BJ (cell line): ENCODE data around the gene LRRC70. TPM values are rescaled to one million over a fixed set of nuclear protein-coding genes. Genes with fewer than 3 reads are reported as not detected.

Experiments
- CTCF ChIA-PET: fragments of 350-600 bp; formaldehyde crosslinking; extraction: SDS; loops from one replicate; lab custom pipeline; 2021; ENCODE audit warnings: antibody characterized with exemption, inconsistent platforms; lab: Yijun Ruan, JAX
- POLR2A ChIA-PET: fragments of 300-600 bp; sonication (Branson Sonifier 250); formaldehyde crosslinking; extraction: SDS; loops from one replicate; lab custom pipeline; 2021; ENCODE audit warnings: antibody characterized with exemption; lab: Charles Lee
- DNase-seq: peaks from one replicate; pipeline ENCODE4 v3.0.0-alpha.2; 2011; ENCODE audit warnings: low read depth
- H3K27me3 ChIP-seq: 2 replicates; pipeline ENCODE4 v1.6.0; 2011; ENCODE audit warnings: low read length; ENCODE audit not compliant: control insufficient read depth, insufficient read depth
- H3K36me3 ChIP-seq: 2 replicates; pipeline ENCODE4 v1.5.1; 2011; ENCODE audit warnings: low read length; ENCODE audit not compliant: control insufficient read depth, insufficient read depth
- H3K4me3 ChIP-seq: 2 replicates; pipeline ENCODE4 v1.5.1; 2011; ENCODE audit warnings: low read depth, mild to moderate bottlenecking, control low read depth, low read length
- CTCF ChIP-seq: IDR thresholded peaks from 2 replicates; pipeline ENCODE4 v1.5.1; 2011; ENCODE audit warnings: low read depth, mild to moderate bottlenecking, control low read depth, inconsistent platforms, low read length, moderate library complexity; ENCODE audit not compliant: insufficient read depth
- polyA plus RNA-seq: library from polyadenylated mRNA; depleted of rRNA; stranded (reverse); fragments of >200 nt; gene quantifications from 2 replicates; pipeline ENCODE4 v1.2.3, GENCODE V29; 2011

Gene LRRC70
- polyA plus RNA-seq, 1 experiment: 0.13 TPM

GRCh38 chr5:62581836-62582597 is 3.4 kb downstream of the LRRC70 start:
- no peaks in the 10 kb centered on the region for H3K36me3 ChIP-seq
- CTCF ChIA-PET: interaction anchor here (1.0 kb wide), 1 partner anchor 24 kb away, joined by 3 read pairs; no protein-coding TSS in a partner anchor

GRCh38 chr5:62584391-62584790 is 5.8 kb downstream of the LRRC70 start:
- Histone ChIP-seq H3K27me3 (no peaks in the 10 kb centered on the region), H3K36me3 (no peaks in the 10 kb centered on the region), H3K4me3 (no peak overlapping the region)
- DNase-seq: no peak
- TF ChIP-seq CTCF: no peak
- ChIA-PET POLR2A (no interaction called here), CTCF (interaction anchor here (0.5 to 1.4 kb wide), 2 partner anchors 91 to 1412 kb away, joined by 3 read pairs; no protein-coding TSS in a partner anchor)

More at GRCh38 chr5:62581836-62582597, 3.4 kb downstream of the LRRC70 start:
- Histone ChIP-seq H3K27me3 (no peaks in the 10 kb centered on the region), H3K4me3 (no peak overlapping the region)
- no peak for DNase-seq
- TF ChIP-seq CTCF: no peak
- POLR2A ChIA-PET: no interaction called here

GRCh38 chr5:62585306-62585705 is 6.7 kb downstream of the LRRC70 start:
- Histone ChIP-seq H3K4me3 (no peak overlapping the region), H3K36me3 (no peaks in the 10 kb centered on the region), H3K27me3 (no peaks in the 10 kb centered on the region)
- ChIA-PET POLR2A (no interaction called here), CTCF (interaction anchor here (1.3 kb wide), 1 partner anchor 15 kb away, joined by 5 read pairs; no protein-coding TSS in a partner anchor)
- DNase-seq: no peak
- TF ChIP-seq CTCF: no peak

GRCh38 chr5:62585751-62586150 is 7.1 kb downstream of the LRRC70 start:
- no peaks in the 10 kb centered on the region for H3K27me3 ChIP-seq
- DNase-seq: no peak
- ChIA-PET CTCF (interaction anchor here (1.3 kb wide), 1 partner anchor 15 kb away, joined by 5 read pairs; no protein-coding TSS in a partner anchor), POLR2A (no interaction called here)
- H3K4me3 ChIP-seq: no peak overlapping the region
- TF ChIP-seq CTCF: no peak
- no peaks in the 10 kb centered on the region for H3K36me3 ChIP-seq

- no peak for DNase-seq
- ChIA-PET POLR2A (no interaction called here), CTCF (interaction anchor here (1.6 kb wide), 1 partner anchor 14 kb away, joined by 9 read pairs; no protein-coding TSS in a partner anchor)
- TF ChIP-seq CTCF: no peak
- no peak overlapping the region for H3K4me3 ChIP-seq
- H3K27me3 ChIP-seq: no peaks in the 10 kb centered on the region
- H3K36me3 ChIP-seq: no peaks in the 10 kb centered on the region; the same call in 1 of the 2 replicates
Observed at GRCh38 chr5:62587737-62588136, 9.1 kb downstream of the LRRC70 start.
